Measurements from ENCODE around the gene PDS5B. TPM values are rescaled to one million over a fixed set of nuclear protein-coding genes. Genes with fewer than 3 reads are reported as not detected.

Gene PDS5B
- total and polyA plus RNA-seq, 2 donors (not counting 1 experiment from before 2014, with no cell fraction given) = 6.6 to 62.9 TPM

DNA sequence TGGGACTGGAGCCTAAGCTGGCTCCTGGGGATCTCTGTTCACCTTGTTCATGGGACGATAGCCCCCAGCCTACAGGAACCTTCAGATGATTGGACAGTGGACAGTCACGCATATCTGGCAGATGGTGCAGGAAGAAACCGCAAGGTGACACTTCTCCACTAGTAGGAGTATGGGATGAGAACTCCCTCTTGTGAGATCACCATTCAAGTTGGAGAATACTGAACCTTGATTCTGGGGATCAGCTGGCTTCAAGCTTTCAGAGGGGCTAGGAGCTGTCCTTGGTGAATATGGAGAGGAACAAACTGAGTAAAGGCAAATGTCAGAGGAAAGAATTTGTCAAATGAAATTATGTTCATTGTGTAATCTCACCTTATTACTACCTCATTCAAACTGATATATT is 204.5 kb downstream of the PDS5B start:
- no peaks in the 10 kb centered on the region for H3K9me3 ChIP-seq (ENCODE audit: control extremely low read depth in 1 of 3, control insufficient read depth in 2 of 3, insufficient read depth in 1 of 3, low read length in 2 of 3)
- H3K27ac Mint-ChIP-seq = no peak overlapping the region
- ATAC-seq (ENCODE audit: low read depth) = no peak
- no peak for TF ChIP-seq EZH2 (IDR thresholded peaks at IDR 0.05; ENCODE audit: borderline replicate concordance, insufficient read depth, low read depth, low read length, poor library complexity, severe bottlenecking)
- TF ChIP-seq, protein P1, sequence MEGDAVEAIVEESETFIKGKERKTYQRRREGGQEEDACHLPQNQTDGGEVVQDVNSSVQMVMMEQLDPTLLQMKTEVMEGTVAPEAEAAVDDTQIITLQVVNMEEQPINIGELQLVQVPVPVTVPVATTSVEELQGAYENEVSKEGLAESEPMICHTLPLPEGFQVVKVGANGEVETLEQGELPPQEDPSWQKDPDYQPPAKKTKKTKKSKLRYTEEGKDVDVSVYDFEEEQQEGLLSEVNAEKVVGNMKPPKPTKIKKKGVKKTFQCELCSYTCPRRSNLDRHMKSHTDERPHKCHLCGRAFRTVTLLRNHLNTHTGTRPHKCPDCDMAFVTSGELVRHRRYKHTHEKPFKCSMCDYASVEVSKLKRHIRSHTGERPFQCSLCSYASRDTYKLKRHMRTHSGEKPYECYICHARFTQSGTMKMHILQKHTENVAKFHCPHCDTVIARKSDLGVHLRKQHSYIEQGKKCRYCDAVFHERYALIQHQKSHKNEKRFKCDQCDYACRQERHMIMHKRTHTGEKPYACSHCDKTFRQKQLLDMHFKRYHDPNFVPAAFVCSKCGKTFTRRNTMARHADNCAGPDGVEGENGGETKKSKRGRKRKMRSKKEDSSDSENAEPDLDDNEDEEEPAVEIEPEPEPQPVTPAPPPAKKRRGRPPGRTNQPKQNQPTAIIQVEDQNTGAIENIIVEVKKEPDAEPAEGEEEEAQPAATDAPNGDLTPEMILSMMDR (IDR thresholded peaks at IDR 0.05) = no peak
- no peak overlapping the region for H3K4me3 ChIP-seq (ENCODE audit: control extremely low read depth in 1 of 5, extremely low read depth in 1 of 5, insufficient read depth in 1 of 5, low read depth in 2 of 5, low read length in 4 of 5)
- WGBS (ENCODE audit: insufficient coverage) = 100% methylated on average over 2 of the region's 3 CpGs
- peaks cover 6% of the 10 kb centered on the region in 2 donors for H3K4me1 ChIP-seq (ENCODE audit: control insufficient read depth in 2 of 2, insufficient read depth in 2 of 2, low read length in 2 of 2)
- no peak for DNase-seq
- no peaks in the 10 kb centered on the region for H3K79me2 ChIP-seq (ENCODE audit: control insufficient read depth, insufficient read depth, low read length)
- H3K27ac ChIP-seq (ENCODE audit: low read length in 2 of 2) = no peak overlapping the region
- H4K20me1 ChIP-seq (ENCODE audit: control insufficient read depth, insufficient read depth, low read length, poor library complexity, severe bottlenecking) = no peaks in the 10 kb centered on the region
- intact Hi-C loops (cut with micrococcal nuclease) = no loop called here
- H3K4me1 Mint-ChIP-seq = peaks cover 17% of the 10 kb centered on the region
- no peak overlapping the region for H3K4me2 ChIP-seq (replicated peaks; ENCODE audit: low read depth, low read length, poor library complexity, severe bottlenecking)
- H3K27me3 Mint-ChIP-seq = no peaks in the 10 kb centered on the region
- ChIA-PET POLR2A (no interaction called here), CTCF (no interaction called here)
- no peak overlapping the region for H3K9ac ChIP-seq (ENCODE audit: low read length)
- no peak overlapping the region for H3K4me3 Mint-ChIP-seq
- no peak overlapping the region for H2AFZ ChIP-seq (ENCODE audit: insufficient read depth, low read depth, low read length, poor library complexity, severe bottlenecking)
- H3K27me3 ChIP-seq (replicated peaks in 1 of 4; ENCODE audit: control extremely low read depth in 1 of 4, control insufficient read depth in 3 of 4, insufficient read depth in 4 of 4, low read length in 3 of 4) = no peaks in the 10 kb centered on the region
- no peaks in the 10 kb centered on the region for H3K36me3 ChIP-seq (replicated peaks in 1 of 2; ENCODE audit: control extremely low read depth in 1 of 2, control insufficient read depth in 1 of 2, extremely low read depth in 1 of 2, insufficient read depth in 2 of 2, low read length in 1 of 2)
- no peaks in the 10 kb centered on the region for H3K9me3 Mint-ChIP-seq (ENCODE audit: insufficient read depth)

DNA sequence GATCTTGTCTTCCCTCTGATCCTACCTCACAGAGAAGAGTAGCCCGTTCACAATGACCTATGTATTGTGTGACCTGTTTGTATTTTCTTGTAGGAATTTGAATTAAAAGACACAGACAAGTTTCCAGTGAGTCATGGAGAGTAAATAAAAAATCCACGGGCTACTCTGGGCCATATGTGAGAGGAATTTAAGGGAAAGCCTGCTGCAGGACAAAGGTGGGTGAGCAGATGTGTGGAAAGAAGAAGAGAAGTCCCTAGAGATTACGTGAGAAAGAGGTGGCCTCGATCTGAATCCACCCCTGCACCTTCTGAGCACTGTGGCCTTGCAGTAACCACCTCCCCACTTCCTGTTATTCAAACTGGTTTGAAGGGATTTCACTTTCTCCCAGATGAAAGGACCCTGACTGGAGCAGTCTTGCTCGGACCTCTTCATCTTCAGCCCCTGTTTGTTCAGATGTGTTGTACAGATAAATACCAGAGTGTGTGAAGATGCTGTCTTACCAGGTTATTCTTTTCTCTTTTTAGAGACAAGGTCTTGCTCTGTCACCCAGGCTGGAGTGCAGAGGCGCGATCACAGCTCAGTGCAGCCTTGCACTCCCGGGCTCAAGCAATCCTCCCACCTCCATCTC is 205.4 kb downstream of the PDS5B start:
- Histone ChIP-seq H3K4me3 (ENCODE audit: control extremely low read depth in 1 of 5, extremely low read depth in 1 of 5, insufficient read depth in 1 of 5, low read depth in 2 of 5, low read length in 4 of 5) (no peak overlapping the region), H3K4me2 (replicated peaks; ENCODE audit: low read depth, low read length, poor library complexity, severe bottlenecking) (no peak overlapping the region), H4K20me1 (ENCODE audit: control insufficient read depth, insufficient read depth, low read length, poor library complexity, severe bottlenecking) (no peaks in the 10 kb centered on the region), H2AFZ (ENCODE audit: insufficient read depth, low read depth, low read length, poor library complexity, severe bottlenecking) (no peak overlapping the region), H3K27ac (ENCODE audit: low read length in 2 of 2) (no peak overlapping the region), H3K79me2 (ENCODE audit: control insufficient read depth, insufficient read depth, low read length) (no peaks in the 10 kb centered on the region), H3K27me3 (replicated peaks in 1 of 4; ENCODE audit: control extremely low read depth in 1 of 4, control insufficient read depth in 3 of 4, insufficient read depth in 4 of 4, low read length in 3 of 4) (no peaks in the 10 kb centered on the region), H3K9me3 (ENCODE audit: control extremely low read depth in 1 of 3, control insufficient read depth in 2 of 3, insufficient read depth in 1 of 3, low read length in 2 of 3) (no peaks in the 10 kb centered on the region), H3K9ac (ENCODE audit: low read length) (no peak overlapping the region), H3K4me1 (ENCODE audit: control insufficient read depth in 2 of 2, insufficient read depth in 2 of 2, low read length in 2 of 2) (peaks cover 6% of the 10 kb centered on the region in 2 donors), H3K36me3 (replicated peaks in 1 of 2; ENCODE audit: control extremely low read depth in 1 of 2, control insufficient read depth in 1 of 2, extremely low read depth in 1 of 2, insufficient read depth in 2 of 2, low read length in 1 of 2) (no peaks in the 10 kb centered on the region)
- no peak for TF ChIP-seq EZH2 (IDR thresholded peaks at IDR 0.05; ENCODE audit: borderline replicate concordance, insufficient read depth, low read depth, low read length, poor library complexity, severe bottlenecking)
- no peak overlapping the region for H3K27ac Mint-ChIP-seq
- no peak for ATAC-seq (ENCODE audit: low read depth)
- no peaks in the 10 kb centered on the region for H3K27me3 Mint-ChIP-seq
- H3K4me3 Mint-ChIP-seq = no peak overlapping the region
- DNase-seq = no peak
- ChIA-PET POLR2A (no interaction called here), CTCF (no interaction called here)
- peaks cover 17% of the 10 kb centered on the region for H3K4me1 Mint-ChIP-seq
- H3K9me3 Mint-ChIP-seq (ENCODE audit: insufficient read depth) = no peaks in the 10 kb centered on the region
- intact Hi-C loops (cut with micrococcal nuclease) = no loop called here
- 81% methylated on average over 4 of the region's 8 CpGs for WGBS (ENCODE audit: insufficient coverage)

All from B cell (primary cell).